Hematopoietic multipotent progenitor cell (in vitro differentiated cells): Measurements from ENCODE around the gene PCSK9. TPM values are rescaled to one million over a fixed set of nuclear protein-coding genes. Genes with fewer than 3 reads are reported as not detected.
A peak's percentile ranks its signal among the peaks of the same experiment; 100 is the strongest.
"Not testable (repeated sequence)": the region's sequence is repeated elsewhere in the genome, so short reads cannot be mapped to it uniquely, and the experiment has no call there.

ENCODE experiments used
- DNase-seq, 3 donors: peaks; one replicate each; pipeline ENCODE4 v3.0.0-alpha.2; 2011 to 2015; ENCODE audit warnings: low read depth in 2 of 3, low spot score in 2 of 3
- total RNA-seq: library from RNA; depleted of rRNA; stranded (reverse); fragments of >200 nt; gene quantifications from one replicate; pipeline ENCODE4 v1.2.3, GENCODE V29; 2012

Gene PCSK9
- total RNA-seq, 1 donor: under 0.01 TPM

DNA sequence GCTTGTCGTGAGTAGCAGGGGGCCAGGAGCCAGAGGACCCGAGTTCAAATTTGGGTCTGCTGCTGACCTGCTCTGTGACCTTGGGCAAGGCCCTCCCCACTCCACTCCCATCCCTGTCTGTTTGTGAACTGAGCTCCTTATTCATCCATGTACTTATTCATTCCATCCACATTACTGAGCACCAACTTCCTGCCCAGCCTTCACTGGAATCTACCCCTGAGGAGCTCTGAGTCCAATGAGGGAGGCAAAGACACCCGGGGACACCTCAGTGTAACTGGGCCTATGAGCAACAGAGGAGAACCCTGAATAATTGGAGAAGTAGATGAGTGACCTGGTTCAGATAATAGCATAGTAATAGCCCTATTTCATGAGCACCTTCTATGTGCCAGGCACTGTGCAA lies 31.7 kb upstream of the PCSK9 start:
- DNase-seq: no peak

DNA sequence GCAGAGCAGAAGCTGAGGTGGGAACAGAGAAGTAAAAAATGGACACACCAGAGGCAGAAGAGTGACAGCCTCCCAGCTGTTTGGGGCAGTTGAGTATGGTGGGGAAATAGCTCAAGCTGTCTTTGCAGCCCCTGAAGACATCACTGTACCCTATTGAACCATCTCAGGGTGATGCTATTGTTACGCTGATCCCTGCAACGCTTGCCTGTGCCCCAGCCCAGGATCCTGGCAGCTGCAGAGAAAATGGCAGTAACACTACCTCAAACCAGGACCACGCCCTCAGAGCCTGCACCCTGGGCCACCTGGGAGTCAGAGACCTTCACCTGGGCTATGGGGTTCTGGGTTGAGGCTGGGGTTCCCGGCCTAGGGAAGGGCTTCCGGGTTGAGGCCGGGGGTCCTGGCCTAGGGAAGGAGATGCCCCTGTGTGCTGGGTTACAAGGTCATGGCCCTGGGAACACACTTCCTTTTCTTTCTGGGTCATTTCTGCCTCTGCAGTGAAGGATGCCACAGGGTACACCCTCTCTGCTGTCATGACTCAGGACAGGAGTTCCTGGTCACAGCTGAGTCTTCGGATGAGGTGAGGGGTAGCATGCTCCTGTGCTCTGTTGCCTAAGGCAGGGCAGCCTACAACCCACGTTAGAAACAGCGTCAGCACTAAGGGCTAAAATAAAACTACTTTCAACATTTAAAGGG lies 29.0 kb upstream of the PCSK9 start:
- DNase-seq: no peak

- no peak for DNase-seq
Measured at GRCh38 chr1:55010887-55011217, 28.5 kb upstream of the PCSK9 start.

GRCh38 chr1:55012661-55013060 lies 26.7 kb upstream of the PCSK9 start:
- no peak for DNase-seq

DNA sequence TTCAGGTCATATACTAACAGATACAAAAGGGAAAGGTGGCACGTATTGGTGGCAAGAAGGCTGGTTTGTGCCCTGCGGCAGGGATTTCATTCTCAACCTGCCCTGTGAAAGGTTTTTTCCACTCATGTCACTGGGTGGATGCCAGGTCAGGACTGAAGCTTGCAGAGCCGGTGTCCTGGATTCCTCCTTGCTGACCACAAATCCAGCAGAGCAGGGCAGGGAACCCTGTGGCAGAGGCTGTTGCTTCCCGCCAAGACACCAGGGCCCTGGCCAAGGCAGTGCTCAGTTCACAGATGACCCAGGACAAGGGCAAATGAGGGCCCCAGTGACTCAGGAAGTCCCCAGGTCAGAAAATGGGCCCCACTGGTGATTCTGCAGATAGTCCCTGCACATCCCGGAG lies 24.2 kb upstream of the PCSK9 start:
- DNase-seq: no peak

- no peak for DNase-seq
Measured at GRCh38 chr1:55015731-55016620, 23.4 kb upstream of the PCSK9 start.

DNA sequence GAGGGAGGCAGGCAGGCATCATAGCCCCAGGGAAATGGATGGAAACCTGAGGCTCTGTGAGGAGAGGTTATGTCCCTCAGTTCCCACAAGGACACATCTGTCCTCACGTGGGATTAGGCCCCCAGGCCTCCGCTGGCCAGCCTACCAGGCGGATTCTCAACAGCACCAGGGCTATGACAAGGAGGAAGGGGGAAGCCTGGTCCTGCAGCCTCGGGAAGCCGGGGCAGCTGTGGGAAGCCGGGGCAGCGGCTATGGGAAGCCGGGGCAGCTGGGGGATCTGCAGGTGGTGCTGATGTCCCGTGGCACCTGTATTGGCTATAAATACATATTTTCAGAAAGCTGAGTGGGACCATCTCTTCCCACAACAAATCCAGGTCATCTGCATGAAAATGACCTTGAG lies 21.0 kb upstream of the PCSK9 start:
- DNase-seq: no peak

DNA sequence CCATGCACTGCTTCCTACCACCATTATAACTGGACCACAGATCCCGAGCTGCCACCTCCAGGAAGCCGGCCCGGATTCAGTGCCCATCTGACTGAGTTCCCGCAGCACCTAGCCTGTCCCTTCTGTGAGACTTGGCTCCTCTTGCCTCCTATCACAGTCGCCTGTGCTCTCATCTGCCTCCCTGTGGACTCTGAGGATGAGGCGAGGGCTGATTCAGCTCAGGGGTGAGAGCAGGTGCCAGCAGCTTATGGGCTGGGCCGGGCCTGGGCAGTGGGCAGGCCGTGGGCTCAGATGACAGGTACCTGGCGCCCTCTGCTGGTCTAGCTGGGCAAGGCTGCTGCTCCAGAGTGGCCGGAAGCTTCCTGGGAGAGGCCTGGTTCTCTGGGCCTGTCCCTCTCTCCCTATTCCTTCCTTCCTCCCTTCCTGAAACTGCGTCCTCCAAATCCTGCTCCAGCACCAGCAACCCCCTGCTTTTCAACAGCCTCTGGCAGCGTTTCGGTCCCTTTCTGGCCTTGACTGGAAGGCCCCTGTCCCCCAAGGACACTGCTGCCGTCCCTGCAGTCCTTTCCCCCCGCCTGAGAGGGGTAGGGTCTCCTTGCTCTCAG lies 17.3 kb upstream of the PCSK9 start:
- DNase-seq: peak in 2 of 3 donors; percentile 77 to 80

DNA sequence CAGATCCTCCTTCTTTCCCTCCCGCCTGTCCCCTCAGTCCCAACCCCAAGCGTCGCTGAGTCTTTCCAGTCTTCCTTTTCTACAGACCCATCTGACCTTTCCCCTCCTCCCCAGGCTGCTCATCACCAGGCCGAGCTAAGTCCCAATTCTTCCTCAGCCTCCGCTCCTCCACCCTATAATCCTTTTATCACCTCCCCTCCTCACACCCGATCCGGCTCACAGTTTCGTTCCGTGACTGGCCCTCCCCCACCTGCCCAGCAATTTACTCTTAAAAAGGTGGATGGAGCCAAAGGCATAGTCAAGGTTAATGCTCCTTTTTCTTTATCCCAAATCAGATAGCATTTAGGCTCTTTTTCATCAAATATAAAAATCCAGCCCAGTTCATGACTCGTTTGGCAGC lies 15.2 kb upstream of the PCSK9 start:
- not testable (repeated sequence) for DNase-seq

DNA sequence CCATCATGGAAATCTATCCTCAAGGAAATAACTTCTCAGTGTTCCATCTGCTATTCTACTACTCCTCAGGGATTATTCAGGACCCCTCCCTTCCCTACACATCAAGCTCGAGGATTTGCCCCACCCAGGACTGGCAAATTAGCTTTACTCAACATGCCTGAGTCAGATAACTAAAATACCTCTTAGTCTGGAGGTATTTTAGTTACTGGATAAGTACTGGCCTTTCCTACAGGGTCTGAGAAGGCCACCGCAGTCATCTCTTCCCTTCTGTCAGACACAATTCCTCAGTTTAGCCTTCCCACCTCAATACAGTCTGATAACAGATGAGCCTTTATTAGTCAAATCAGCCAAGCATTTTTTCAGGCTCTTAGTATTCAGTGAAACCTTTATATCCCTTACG lies 12.7 kb upstream of the PCSK9 start:
- not testable (repeated sequence) for DNase-seq

- not testable (repeated sequence) for DNase-seq
Measured at GRCh38 chr1:55031098-55031497, 8.2 kb upstream of the PCSK9 start.

- no peak for DNase-seq
Measured at GRCh38 chr1:55033265-55033614, 6.1 kb upstream of the PCSK9 start.

GRCh38 chr1:55034476-55035133 lies 4.7 kb upstream of the PCSK9 start:
- DNase-seq: no peak

GRCh38 chr1:55035904-55036303 lies 3.4 kb upstream of the PCSK9 start:
- DNase-seq: no peak

DNA sequence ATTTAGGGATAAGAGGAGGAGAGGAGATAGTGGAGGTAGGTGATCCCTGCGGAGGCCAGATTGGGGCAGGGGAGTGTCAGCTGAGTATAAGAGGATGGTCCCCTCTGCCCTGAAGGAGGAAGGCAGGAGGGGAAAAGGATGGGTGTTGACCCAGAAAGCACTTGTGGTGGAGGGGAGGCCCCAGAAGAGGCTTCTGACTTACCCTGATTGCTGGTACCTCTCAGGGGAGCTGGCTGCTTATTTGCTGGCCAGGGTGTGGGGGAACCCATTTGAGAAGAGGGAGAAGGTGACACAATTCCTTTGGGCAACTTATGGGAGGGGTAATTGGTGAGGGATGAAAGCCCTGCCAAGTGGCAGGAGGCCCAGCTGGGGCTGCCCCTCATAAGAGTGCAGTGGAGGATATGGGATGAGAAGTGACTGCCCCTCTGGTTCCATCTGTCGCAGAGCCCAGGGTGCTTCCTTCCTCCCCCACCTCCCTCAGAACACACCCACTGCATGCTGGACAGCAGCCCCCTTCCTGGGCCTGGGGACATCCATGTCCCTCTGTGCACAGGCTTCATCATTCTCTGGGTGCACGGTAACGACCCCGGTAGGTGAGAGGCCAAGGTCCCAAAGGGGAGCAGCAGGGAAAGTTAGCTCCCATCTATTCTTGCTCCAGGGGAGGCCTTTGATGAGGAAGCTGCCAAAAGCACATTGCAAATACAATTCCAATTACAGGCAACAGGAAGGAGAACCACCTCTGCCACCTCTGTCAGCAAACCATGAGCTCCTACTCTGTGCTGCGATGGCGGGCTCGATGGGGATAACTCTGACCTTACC lies 1.4 kb upstream of the PCSK9 start:
- DNase-seq: no peak

DNA sequence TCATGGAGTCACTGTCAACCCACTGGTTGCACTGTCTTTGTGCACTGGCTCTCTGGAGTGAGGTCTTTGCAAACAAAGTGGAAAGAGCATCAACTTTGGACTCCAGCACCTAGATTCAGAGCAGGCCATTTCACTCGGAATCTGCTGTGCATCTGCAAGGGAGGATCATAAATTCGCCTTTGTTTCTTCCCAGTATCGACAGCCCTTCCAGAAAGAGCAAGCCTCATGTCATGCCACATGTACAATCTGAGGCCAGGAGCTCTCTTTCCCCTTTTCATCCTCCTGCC lies 853 bp upstream of the PCSK9 start:
- no peak for DNase-seq

GRCh38 chr1:55038974-55039341 lies 390 bp upstream of the PCSK9 start:
- no peak for DNase-seq

- no peak for DNase-seq
Measured at GRCh38 chr1:55040083-55040932, 960 bp downstream of the PCSK9 start.

DNA sequence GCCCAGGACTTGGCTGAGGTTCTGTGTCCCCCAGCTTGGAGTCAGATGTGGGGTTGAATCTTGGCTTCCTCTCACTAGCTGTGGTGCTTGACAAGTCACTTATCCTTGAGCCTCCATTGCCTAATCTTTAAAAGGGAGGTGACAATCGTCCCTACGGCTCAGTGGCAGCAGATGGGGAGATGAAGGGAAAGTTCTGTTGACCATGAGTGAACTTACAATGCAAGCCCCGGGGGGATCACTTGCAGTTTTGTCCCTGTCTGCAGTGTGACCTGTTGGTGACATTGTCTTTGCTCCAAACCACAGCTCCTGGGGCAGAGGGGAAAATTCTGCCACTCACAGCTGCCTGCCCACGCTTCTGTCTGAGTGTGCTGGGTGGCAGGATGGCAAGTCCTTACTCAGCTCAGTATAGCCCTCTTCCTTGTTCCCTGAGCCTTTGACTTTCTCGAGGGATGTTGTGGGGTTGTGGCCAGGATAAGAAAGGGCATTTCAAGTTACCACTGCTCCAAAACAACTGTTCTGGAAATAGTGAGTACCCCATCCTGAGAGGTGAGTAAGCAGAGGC lies 1.7 kb downstream of the PCSK9 start:
- no peak for DNase-seq

GRCh38 chr1:55041613-55042012 lies 2.3 kb downstream of the PCSK9 start:
- DNase-seq: no peak
